GM12873 (cell line): ENCODE data around the gene OPTC.
A peak's percentile ranks its signal among the peaks of the same experiment; 100 is the strongest.

Source experiments
- CTCF ChIP-seq: IDR thresholded peaks from 2 replicates; pipeline ENCODE4 v1.5.1; 2012; ENCODE audit warnings: low read depth, mild to moderate bottlenecking, moderate library complexity, low read length, control low read depth; ENCODE audit not compliant: insufficient read depth; ENCODE audit errors: missing control alignments

The OPTC gene

GRCh38 chr1:203497269-203497777 is 3.4 kb downstream of the OPTC start:
- no peak for TF ChIP-seq CTCF

- TF ChIP-seq CTCF: no peak
Observed at GRCh38 chr1:203499643-203500278, 5.8 kb downstream of the OPTC start.

- TF ChIP-seq CTCF: no peak
Observed at GRCh38 chr1:203500279-203500678, 6.3 kb downstream of the OPTC start.

GRCh38 chr1:203503836-203504235 is 9.9 kb downstream of the OPTC start:
- no peak for TF ChIP-seq CTCF

GRCh38 chr1:203504400-203505250 is 10.7 kb downstream of the OPTC start:
- peak; percentile 72 for TF ChIP-seq CTCF

- no peak for TF ChIP-seq CTCF
Observed at GRCh38 chr1:203505526-203506204, 11.7 kb downstream of the OPTC start.

- TF ChIP-seq CTCF: no peak
Observed at GRCh38 chr1:203506858-203507626, 13.1 kb downstream of the OPTC start.
